Inferior parietal cortex (tissue), 1 donor: ENCODE results near the gene KNTC1.
"Not testable (repeated sequence)": the region's sequence is repeated elsewhere in the genome, so short reads cannot be mapped to it uniquely, and the experiment has no call there.

ENCODE experiments used
- DNase-seq: peaks from one replicate; pipeline ENCODE4 v3.0.0-alpha.2; 2016; ENCODE audit errors: extremely low spot score

Gene KNTC1, protein sequence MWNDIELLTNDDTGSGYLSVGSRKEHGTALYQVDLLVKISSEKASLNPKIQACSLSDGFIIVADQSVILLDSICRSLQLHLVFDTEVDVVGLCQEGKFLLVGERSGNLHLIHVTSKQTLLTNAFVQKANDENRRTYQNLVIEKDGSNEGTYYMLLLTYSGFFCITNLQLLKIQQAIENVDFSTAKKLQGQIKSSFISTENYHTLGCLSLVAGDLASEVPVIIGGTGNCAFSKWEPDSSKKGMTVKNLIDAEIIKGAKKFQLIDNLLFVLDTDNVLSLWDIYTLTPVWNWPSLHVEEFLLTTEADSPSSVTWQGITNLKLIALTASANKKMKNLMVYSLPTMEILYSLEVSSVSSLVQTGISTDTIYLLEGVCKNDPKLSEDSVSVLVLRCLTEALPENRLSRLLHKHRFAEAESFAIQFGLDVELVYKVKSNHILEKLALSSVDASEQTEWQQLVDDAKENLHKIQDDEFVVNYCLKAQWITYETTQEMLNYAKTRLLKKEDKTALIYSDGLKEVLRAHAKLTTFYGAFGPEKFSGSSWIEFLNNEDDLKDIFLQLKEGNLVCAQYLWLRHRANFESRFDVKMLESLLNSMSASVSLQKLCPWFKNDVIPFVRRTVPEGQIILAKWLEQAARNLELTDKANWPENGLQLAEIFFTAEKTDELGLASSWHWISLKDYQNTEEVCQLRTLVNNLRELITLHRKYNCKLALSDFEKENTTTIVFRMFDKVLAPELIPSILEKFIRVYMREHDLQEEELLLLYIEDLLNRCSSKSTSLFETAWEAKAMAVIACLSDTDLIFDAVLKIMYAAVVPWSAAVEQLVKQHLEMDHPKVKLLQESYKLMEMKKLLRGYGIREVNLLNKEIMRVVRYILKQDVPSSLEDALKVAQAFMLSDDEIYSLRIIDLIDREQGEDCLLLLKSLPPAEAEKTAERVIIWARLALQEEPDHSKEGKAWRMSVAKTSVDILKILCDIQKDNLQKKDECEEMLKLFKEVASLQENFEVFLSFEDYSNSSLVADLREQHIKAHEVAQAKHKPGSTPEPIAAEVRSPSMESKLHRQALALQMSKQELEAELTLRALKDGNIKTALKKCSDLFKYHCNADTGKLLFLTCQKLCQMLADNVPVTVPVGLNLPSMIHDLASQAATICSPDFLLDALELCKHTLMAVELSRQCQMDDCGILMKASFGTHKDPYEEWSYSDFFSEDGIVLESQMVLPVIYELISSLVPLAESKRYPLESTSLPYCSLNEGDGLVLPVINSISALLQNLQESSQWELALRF (N-terminal part only)

DNA sequence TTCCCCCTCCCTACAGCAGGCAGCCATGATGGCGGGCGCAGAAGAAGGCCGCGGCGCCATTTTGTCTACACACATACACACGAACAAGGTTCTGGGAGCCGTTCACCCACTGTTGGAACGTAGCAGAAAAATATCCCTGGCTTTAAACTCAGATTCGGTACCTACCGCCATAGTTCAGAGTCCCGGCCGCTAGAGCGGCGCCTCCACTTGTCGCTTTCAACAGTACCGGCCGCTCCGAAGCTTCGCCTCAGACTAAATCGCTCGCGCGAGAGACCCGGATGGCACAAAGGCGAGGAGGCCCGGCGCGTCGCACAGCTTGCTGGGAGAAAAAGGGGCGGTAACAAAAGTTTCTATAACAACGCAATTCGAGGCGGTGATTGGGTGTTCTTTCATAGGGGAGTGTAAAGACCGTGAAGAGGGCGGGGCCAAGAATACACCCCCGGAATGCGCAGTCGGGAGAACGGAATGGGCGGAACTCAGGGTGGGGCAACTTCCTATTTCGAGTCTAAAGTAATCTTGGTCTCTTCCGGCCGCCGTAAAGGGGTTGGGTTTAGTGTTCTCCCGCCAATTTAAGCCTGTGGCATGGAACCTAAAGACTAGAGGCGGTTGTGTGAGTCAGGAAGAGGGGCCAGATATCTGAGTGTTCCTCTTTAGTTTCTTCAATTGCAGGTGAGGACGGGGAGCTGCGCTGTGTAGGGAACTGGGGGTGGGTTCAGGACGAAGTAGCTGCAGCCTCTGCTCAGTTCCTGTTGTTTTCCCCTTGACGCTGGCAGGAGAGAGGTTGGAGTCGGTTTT, at the start of gene KNTC1, which contains the start of gene RSRC2:
TSS of gene KNTC1 (plus strand) at position 567 of the 795 bp plus-strand sequence. CDS start 2,815 bp downstream, outside the sequence.
TSS of gene RSRC2 (minus strand) at position 254 of the 795 bp plus-strand sequence. CDS start at position 171, 83 bp downstream.
- DNase-seq, result peak; percentile 100

DNA sequence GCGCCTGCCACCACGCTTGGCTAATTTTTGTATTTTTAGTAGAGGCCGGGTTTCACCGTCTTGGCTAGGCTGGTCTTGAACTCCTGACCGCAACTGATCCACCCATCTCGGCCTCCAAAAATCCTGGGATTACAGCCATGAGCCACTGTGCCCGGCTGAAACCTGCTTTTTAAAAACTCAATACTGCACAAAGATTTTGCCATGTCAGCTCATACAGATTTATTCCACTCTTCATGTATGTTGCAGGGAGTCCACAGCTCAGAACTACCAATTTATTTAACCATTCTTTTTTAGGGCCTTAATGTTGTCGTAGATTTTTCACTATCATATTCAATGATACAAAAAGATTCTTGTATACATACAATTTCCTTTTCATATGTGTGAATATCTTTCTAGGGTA, 46.3 kb upstream of the KNTC1 start:
- DNase-seq, result no peak

DNA sequence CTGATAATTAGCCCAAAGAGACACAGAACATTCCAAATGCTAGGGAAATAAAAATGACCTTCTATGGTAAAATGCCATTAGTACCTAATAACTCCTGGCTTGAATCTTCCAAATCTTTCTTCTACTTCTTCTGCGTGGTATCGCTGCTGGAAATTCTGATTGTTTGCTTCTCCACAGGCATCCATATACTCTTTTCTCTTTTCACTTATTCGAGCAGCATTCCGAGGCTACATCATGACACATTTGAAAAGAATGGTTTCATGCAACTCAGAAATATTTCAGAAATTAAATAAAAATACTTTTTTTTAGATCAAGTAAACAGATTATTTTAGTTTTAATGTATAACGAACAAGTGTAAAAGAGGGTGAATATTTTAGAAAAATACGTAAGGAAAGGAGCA, 45.2 kb upstream of the KNTC1 start:
- DNase-seq, result no peak

DNA sequence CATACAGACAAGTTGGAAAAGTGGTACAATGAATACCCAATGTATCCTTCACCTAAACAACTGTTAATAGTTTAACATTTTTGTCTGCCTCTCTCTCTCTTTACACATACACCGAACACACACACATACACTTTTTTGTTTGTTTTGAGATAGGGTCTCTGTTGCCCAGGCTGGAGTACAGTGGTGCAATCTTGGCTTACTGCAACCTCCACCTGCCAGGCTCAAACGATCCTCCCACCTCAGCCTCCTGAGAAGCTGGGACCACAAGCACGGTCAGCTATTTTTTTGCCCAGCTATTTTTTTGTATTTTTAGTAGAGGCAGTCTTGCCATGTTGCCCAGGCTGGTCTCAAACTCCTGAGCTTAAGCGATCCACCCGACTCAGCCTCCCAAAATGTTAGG, 43.1 kb upstream of the KNTC1 start:
- no peak for DNase-seq

DNA sequence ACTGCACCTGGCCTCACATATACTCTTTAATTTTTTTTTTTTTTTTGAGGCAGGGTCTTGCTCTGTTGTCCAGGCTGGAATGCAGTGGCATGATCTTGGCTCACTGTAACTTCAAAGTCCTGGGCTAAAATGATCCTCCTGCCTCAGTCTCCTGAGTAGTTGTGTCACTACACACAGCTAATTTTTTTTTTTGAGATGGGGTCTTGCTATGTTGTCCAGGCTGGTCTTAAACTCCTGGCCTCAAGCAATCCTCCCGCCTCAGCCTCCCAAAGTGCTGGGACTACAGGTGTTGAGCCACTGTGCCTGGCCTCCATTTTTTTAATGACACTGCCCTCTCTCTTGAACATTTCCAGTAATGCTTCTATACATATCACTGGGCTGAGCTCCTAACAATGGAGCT, 42.7 kb upstream of the KNTC1 start:
- not testable (repeated sequence) for DNase-seq

DNA sequence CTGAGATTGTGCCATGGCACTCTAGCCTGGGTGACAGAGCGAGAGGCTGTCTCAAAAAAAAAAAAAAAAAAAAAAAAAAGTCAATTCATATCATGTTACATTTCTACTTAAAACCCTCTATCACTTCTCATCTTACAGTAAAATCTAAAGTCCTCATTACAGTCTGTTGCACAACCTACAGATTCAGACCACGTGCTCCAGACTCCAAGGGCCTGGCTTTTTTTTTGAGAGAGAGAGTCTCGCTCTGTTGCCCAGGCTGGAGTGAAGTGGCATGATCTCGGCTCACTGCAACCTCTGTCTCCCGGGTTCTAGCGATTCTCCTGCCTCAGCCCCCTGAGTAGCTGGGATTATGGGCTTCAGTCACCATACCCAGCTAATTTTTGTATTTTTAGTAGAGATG, 40.7 kb upstream of the KNTC1 start:
- not testable (repeated sequence) for DNase-seq

DNA sequence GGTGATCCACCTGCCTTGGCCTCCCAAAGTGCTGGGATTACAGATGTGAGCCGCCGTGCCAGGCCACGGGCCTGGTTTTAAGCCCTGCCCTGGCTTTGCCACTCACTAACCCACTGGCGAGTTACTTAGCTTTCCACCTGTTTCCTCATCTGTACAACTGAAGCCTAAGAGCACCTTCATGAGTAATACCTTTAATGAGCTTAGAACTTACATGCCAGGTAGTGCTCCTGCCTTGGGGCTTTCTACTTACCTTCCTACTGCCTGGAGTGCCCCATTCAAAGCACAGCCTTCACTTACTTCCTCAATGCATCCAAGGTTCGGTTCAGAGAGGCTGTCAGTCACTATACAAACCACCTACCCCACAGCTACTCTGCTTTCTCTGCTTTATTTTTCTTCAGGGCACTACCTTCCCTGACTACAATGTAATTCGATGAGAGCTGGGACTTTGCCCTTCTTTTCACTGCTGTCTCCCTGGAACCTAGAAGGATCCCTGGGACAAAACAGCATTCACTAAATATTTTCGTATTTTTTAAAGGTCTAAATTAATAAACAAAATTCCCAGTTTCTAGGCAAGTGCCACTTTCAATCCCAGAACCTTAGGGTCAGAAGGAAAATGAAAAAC, 40.1 kb upstream of the KNTC1 start:
- no peak for DNase-seq

DNA sequence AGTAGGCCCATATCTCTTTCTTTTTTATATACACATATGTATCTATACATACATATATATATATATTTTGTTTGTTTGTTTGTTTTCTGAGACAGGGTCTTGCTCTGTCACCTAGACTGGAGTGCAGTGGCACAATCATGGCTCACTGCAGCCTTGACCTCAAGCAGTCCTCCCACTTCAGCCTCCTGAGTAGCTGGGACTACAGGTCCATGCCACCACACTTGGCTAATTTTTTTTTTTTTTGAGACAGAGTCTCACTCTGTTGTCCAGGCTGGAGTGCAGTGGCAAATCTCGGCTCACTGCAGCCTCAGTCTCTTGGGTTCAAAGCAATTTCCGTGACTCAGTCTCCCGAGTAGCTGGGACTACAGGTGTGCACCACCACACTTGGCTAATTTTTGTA, 39.2 kb upstream of the KNTC1 start:
- DNase-seq, result not testable (repeated sequence)

DNA sequence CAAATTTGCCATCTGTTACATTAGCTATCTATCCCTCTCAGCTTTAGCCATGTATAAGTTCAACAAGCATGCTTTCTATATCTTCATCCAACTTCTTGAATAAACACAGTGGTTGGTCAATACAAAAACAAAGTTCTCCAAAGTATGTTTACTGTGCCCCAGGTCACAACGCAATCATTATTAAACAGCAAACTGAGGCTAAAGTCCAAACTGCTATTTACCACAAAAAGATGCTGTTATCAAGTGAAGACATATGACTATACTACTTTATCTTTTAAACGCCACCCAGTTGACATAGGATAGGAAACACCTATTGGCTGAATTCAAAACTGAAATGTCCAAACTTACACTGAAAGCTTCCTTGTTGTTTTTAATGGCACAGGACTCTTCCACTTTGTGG, 38.0 kb upstream of the KNTC1 start:
- DNase-seq, result no peak

DNA sequence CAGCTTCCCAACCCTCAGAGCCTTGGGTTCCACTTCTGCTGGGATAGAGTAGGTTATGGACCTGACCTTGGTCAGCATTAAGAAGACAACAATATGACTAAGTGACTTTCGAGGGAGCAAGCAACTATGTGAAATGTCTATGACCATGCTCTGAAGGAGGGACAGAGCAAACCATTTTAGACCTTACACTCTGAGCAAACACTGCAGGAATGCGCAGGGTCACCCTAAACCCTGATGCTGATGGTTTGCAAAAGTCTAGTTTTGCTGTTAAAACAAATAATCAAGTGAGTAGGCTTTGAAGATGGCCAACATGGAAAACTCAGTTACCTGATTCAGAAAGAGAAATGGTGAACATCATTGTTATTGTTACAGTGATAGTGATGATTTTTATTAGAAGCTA, 35.1 kb upstream of the KNTC1 start:
- no peak for DNase-seq

DNA sequence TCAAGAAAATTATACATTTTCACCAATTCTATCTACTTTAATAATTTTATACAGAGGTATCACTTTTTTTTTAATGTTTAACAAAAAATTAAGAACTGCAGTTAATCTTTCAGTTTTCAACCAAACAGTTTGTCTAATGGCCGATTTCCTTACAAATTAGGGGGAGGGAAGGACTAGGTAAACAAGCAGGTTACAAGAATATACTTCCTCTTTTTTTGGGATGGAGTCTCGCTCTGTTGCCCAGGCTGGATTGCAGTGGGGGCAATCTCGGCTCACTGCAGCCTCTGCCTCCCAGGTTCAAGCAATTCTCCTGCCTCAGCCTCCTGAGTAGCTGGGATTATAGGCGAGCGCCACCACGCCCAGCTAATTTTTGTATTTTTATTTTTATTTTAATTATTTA, 33.8 kb upstream of the KNTC1 start:
- DNase-seq, result not testable (repeated sequence)

DNA sequence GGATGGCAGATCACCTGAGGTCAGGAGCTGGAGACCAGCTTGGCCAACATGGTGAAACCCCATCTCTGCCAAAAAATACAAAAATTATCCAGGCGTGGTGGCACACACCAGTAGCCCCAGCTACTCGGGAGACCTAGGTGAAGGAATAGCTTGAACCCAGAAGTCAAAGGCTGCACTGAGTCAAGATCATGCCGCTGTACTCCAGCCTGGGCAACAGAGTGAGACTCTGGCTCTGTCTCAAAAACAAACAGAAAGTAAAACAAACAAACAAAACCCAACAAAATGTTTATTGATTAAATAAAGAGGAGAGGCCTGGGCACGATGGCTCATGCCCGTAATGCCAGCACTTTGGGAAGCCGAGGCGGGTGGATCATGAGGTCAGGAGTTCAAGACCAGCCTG, 31.8 kb upstream of the KNTC1 start:
- no peak for DNase-seq

DNA sequence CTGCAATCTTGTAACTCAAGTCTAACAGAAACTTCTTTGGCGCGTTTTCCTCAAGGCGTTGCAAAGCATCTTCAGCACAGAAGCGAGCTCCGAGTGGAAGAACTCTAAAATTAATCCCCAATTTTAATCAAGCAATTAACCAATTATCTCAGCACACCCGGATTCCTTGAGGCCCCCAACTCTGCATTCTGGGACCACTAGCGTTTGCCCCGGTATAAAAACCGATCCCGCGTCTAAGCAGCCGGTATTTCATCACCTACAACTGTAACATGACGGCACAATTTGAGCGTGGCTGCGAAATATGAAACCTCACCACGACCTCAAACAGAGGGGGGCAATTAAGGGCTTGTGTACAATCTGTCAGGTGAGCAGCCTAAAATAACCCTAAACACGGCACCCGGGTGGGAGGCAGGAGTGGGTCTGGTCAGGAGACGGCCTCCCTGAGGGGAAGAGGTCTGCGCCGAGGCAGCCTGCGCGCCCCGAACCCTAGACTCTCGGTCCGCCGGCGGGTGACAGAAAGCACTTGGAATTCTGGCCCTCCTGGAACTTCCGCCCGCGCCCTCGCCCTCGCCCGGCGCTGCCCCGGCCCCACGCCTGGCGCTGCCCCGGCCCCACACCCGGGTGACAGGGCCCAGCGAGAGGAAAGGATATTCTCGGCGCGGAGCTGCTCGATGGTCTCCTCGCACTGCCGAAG, 26.9 kb upstream of the KNTC1 start:
- peak; percentile 32 for DNase-seq

DNA sequence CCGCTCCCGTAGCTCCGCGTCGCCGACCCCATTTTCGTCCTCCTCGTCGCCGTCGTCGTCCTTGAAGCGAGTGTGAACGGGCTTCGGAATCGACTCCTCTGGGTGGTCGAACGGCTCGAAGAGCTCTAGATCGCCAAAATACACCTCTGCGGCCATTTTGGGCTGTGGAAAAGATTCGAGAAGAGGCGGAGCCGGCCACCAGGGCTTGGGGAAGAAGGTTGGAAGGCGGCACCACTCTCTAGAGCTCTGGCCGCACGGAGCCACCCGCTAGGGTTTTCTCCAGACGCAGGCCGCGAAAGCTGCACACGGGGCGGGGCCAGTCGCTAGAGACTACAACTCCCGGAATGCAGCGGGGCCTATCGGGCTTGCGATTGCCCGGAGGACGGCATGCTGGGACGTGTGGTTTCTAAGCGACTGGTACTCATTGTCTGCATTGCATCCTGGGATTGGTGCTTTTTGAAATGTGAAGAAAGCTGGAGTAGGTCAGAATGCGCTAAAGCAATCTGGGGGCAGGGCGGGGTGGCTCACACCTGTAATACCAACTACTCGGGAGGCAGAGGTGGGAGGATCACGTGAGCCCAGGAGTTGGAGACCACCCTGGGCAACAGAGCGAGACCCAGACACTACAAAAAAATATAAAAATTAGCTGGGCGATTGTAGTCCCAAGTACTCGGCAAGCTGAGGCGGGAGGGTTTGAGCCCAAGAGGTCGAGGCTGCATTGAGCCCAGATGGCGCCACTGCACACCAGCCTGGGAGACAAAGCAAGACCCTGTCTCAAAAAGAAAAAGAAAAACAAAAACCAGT, 26.2 kb upstream of the KNTC1 start, which contains the start of gene ZCCHC8:
TSS of gene ZCCHC8 (minus strand) at position 248 of the 804 bp plus-strand sequence. CDS start at position 156, 92 bp downstream.
- peak; percentile 98 for DNase-seq

DNA sequence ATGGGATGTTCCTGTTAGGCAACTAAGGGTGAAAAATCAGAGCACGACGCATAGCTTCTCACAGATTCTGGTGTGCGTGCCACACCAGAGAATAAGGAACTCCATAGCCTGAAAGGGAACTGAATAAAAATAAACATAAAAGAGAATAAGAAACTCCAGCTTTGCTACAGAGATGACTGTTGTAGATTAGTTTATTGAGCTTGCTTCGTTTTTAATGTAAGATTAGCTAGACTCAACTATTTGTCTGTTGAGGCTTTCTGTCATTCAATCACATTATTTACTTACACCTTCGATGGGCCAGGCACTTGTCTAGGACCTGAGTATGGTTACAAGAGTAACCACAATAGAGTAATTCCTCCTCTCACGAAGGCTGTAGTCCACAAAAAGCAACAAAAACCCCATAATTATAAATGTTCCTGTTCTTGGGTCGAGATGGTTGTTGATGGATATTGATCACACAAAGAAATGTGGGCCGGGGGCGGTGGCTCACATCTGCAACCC, 25.5 kb upstream of the KNTC1 start:
- DNase-seq, result no peak

DNA sequence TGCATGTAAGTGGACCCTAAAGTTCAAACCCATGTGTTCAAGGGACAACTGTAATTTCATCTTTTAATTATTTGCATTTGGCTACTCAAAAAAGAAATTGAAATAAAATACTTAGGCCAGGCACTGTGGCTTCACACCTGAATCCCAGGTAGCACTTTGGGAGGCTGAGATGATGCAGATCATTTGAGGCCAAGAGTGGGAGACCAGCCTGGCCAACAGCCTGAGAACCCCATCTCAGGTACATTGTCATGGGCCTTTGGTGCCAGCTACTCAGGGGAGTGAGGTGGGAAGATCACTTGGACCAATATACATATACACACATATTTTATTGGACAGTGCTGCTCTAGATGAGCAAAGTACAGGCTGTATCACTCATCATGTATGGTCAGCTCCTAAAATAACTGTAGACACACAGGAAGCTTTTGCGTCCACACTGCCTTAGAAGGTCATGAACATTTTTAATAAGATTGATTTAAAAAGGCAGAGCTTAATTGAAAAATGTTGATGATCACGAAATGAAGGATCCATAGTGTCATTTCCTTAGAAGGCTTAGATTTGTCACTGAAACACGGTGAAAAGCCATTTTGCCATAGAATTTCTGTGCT, 23.8 kb upstream of the KNTC1 start:
- DNase-seq, result no peak

DNA sequence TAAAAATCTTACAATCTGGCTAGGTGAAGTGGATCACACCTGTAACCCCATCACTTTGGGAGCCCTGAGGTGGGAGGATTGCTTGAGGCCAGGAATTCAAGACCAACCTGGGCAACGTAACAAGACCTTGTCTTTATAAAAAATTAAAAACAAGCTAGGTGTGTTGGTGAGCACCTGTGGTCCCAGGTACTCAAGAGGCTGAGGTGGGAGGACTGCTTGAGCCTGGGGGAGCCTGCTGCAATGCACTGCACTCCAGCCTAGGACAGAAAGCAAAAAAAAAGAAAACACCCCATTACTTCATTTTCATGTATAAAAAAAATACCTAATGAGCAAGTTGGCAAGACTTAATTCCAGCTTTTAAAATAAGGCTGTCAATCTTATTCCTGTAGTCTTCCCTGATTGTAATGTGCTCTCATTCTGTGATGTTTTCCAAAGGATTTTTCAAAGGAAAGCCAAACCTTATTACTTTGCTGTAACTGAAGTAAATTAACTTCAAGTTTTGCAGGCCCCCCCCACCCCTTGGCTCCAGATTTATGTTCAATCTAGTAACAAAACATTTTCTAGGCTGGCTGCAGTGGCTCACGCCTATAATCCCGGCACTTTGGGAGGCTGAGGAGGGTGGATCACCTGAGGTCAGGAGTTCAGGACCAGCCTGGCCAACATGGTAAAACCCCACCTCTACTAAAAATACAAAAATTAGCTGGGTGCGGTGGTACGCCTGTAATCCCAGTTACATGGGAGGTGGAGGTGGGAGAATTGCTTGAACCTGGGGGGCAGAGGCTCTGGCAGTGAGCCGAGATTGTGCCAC, 23.1 kb upstream of the KNTC1 start:
- no peak for DNase-seq
